Stimulated activated CD4-positive, alpha-beta T cell treated with anti-CD3 and anti-CD28 coated beads, Interleukin-1b, Interleukin-23, amount 100 ng/mL, for 48 hours (primary cell): ENCODE data around the gene CLTA.
"Not testable (repeated sequence)": the region's sequence is repeated elsewhere in the genome, so short reads cannot be mapped to it uniquely, and the experiment has no call there.

Experiments
- DNase-seq: peaks from one replicate; pipeline ENCODE4 v3.0.0-alpha.2; 2020

The CLTA gene

GRCh38 chr9:36191686-36192085, 965 bp downstream of the CLTA start:
- DNase-seq = no peak

- no peak for DNase-seq
These were observed 1.5 kb downstream of the CLTA start for GRCh38 chr9:36192196-36192595.

- no peak for DNase-seq
These were observed 2.3 kb downstream of the CLTA start for GRCh38 chr9:36193023-36193422.

DNA sequence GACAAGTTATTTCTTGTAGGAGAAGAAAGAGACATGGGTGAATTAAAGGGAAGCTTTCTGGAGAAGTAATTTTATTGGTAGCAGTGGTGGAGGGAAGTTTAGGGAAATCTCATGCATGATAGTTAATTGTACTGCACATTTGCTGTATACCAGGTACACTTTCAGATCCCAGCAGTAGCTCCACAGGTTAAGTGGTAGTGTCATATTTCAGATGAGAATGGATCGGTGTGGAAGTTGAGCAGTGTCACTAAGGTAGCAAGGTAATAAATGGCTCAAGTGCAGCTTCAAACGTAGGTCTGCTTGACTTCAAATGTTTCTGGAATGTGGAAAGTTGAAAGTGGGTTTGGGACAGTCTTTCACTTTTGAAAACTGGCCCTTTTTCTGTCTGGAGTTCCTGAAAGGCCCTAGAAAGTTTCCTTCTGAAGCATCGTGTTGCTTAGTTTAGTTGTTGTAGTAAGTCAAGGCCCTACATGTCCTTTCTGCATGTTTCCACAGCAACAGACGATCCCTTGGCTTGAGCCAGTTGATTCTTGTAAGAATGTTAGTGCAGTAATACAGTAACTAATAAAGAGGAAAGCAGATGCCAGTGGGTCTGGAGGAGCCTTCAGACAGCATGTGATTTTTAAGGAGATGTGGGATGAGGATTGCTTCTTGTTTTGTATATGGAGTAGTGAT, 3.7 kb downstream of the CLTA start:
- DNase-seq = no peak

- no peak for DNase-seq
These were observed 14.3 kb downstream of the CLTA start for GRCh38 chr9:36204906-36205547.

DNA sequence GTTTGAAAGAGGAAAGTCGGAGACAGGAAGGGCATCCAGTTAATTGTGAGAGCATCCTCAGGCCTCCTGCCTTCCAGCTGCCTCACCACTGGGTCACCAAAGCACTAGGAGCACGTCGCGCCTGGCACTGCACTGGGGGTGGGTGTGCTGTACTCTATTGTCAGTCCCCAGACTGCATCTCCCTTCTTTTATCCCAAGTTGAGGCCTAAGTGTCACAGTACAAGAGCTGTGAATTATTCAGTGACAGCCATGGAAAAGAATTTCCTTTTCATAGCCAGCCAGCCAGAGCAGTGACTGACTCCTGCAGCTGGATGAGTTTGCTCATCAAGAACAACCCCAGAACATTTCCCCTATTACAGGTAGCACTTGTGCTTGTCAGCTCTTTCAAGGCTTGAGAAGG, 16.3 kb downstream of the CLTA start:
- no peak for DNase-seq

DNA sequence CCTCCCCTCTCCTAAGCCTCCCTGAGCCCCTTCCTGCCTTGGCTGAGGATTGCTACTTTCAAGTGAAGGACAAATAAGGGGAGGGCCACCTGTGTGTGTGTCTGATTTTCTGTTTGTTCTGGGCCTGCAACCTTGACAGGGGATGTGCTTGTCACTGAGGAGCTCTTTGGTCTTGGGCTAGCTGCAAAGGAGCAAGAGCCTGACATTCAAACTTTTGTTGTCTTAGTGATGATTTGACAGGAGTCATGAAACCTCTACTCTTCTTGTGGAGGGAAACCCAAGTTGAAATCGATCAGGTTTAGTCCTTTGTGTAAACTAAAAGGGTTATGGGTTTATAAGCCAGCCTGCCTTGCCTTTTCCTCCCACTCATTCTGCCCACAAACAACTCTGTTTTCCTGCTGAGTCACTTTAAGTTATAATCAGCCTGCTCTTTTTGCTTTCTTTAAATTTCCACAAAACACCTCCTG, 16.9 kb downstream of the CLTA start:
- no peak for DNase-seq

DNA sequence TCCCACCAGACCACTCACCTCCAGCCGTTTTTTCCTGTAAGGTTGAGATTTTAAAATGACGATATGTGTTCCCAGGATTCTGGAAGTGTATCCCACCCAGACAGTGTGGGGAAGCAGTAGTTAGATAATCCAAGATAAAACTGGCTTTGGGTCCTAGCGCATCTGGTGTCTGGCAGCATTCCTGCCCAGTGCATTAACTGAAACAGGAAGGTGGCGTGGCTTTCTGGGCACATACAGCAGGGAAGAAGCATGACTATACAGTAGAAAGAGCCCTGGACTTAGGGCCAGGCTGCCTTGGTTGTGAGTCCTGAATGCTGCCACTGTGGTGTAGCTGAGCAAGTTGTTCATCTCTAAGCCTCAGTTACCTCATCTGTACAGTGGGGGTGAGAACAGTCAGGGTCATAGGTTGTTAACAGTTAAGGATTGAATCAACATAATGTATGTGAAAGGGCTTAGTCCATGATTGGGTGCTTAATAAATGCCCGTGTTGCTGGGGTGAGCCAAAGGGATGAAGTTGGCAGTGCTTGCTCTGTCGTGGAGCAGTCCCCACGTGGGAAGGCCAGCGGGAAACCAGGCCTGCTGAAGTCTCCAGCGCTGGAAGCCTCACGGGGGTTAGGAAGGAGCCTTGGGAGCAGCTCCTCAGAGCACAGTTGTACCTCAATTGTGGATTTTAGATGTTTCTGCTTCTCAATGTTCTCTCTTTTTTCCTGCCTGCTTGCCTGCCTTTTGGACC, 18.0 kb downstream of the CLTA start:
- no peak for DNase-seq

- no peak for DNase-seq
These were observed 20.0 kb downstream of the CLTA start for GRCh38 chr9:36210722-36211121.

DNA sequence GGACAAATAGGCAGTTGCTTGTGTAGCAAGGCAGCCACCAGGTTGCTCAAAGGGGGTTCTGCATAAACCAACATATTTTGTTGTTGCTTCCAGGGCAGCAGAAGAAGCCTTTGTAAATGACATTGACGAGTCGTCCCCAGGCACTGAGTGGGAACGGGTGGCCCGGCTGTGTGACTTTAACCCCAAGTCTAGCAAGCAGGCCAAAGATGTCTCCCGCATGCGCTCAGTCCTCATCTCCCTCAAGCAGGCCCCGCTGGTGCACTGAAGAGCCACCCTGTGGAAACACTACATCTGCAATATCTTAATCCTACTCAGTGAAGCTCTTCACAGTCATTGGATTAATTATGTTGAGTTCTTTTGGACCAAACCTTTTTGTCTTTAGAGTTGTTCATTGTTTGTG, 20.8 kb downstream of the CLTA start:
- no peak for DNase-seq

DNA sequence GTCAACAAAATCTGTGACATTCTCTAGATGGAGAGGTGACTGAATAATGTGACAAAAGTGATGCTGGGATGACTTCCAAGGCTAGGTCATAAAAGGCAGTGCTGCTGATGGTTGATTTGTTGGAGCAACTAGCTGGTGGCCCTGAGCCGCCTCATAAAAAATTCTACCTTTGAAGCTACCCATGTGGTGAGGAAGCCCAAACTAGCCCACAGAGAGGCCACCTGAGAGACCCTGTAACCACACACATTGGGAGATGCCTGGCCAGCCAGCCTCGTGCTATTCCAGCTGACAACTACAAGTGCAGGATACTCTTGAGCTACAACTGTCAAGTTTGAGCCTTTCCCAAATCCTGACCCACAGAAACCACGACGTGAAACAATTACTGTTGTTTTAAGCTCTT, 22.7 kb downstream of the CLTA start:
- no peak for DNase-seq

DNA sequence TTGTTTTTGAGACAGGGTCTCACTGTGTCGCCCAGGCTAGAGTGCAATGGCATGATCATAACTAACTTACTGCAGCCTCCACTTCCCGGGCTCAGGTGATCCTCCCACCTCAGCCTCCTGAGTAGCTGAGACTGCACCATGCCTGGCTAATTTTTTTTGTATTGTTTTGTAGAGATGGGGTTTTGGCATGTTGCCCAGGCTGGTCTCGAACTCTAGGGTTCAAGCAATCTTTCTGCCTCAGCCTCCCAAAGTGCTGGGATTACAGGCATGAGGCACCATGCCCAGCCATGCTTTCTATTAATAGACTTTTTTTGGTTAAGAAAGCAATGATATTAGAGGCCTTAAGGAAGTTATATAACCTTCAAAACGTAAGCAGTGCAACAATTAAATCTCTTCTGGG, 23.3 kb downstream of the CLTA start:
- no peak for DNase-seq

GRCh38 chr9:36214571-36214970, 23.9 kb downstream of the CLTA start:
- DNase-seq = no peak

GRCh38 chr9:36217256-36217968, 26.7 kb downstream of the CLTA start:
- no peak for DNase-seq

DNA sequence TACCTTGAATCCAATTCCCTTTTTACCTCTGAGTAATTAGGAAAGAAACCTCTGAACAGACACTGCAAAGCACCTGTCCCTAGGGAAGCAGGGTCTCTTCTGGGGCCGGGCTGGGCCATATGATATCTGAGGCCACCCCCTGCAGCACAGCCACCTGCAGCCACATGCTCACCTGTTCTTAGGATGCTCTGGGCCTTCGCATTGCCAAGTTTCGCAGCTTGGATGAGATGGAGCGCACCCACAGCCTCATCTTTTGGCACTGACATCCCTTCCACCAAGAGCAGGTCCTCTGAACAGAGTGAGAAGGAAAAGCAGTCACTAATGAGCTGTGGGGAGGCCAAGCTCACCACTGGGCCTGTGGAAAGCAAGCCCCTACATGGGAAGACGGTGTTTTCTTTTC, 27.3 kb downstream of the CLTA start:
- no peak for DNase-seq

GRCh38 chr9:36218411-36218901, 27.7 kb downstream of the CLTA start:
- DNase-seq = no peak

- DNase-seq = no peak
These were observed 30.9 kb downstream of the CLTA start for GRCh38 chr9:36221667-36222066.

GRCh38 chr9:36222449-36222848, 31.7 kb downstream of the CLTA start:
- no peak for DNase-seq

- DNase-seq = no peak
These were observed 46.5 kb downstream of the CLTA start for GRCh38 chr9:36237230-36237629.

- not testable (repeated sequence) for DNase-seq
These were observed 48.5 kb downstream of the CLTA start for GRCh38 chr9:36239205-36239604.

- DNase-seq = not testable (repeated sequence)
These were observed 49.0 kb downstream of the CLTA start for GRCh38 chr9:36239675-36240074.

DNA sequence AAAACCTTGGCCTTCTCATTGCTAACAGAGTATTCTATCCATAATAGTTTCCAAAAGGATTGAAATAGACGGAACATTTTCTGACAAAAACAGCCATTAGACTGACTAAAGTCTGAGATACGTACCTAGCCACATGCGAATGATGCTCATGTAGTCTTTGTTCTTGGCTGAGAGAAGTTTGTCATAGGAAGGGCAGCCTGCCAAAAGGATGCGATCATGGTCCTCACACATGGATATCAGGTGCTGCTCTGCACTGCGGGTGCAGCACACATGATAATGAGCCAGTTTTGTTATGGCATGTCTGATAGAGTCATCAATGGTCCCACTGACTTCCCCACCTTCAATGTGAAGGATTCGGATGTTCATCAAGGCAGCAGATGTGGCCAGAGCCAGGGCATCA, 55.2 kb downstream of the CLTA start:
- DNase-seq = no peak

GRCh38 chr9:36247356-36247755, 56.6 kb downstream of the CLTA start:
- no peak for DNase-seq
